Trophoblast cell (in vitro differentiated cells and primary cell): ENCODE data around the gene EXD3.

ENCODE experiments used
- DNase-seq, 2 donors: peaks; one replicate each; pipeline ENCODE4 v3.0.0-alpha.2; 2016
- H2AFZ ChIP-seq: 2 replicates; pipeline ENCODE4 v1.6.1; 2013; ENCODE audit warnings: low read length, moderate library complexity, mild to moderate bottlenecking; ENCODE audit not compliant: insufficient read depth, poor library complexity
- H2AK5ac ChIP-seq: 2 replicates; pipeline ENCODE4 v1.6.1; 2013; ENCODE audit warnings: mild to moderate bottlenecking, low read length
- H2BK120ac ChIP-seq: 2 replicates; pipeline ENCODE4 v1.6.1; 2013; ENCODE audit warnings: low read length, mild to moderate bottlenecking, moderate library complexity; ENCODE audit not compliant: insufficient read depth, poor library complexity
- H2BK12ac ChIP-seq: 2 replicates; pipeline ENCODE4 v1.6.1; 2013; ENCODE audit warnings: mild to moderate bottlenecking, low read length, moderate library complexity
- H2BK5ac ChIP-seq: 2 replicates; pipeline ENCODE4 v1.6.1; 2013; ENCODE audit warnings: low read length, low read depth, moderate library complexity, mild to moderate bottlenecking; ENCODE audit not compliant: poor library complexity
- H3K14ac ChIP-seq: 2 replicates; pipeline ENCODE4 v1.6.1; 2013; ENCODE audit warnings: mild to moderate bottlenecking, low read length
- H3K18ac ChIP-seq: 2 replicates; pipeline ENCODE4 v1.6.1; 2013; ENCODE audit warnings: mild to moderate bottlenecking, low read length
- H3K23ac ChIP-seq: 2 replicates; pipeline ENCODE4 v1.6.1; 2013; ENCODE audit warnings: low read length
- H3K27ac ChIP-seq: 2 replicates; pipeline ENCODE4 v1.5.1; 2013; ENCODE audit warnings: low read depth, mild to moderate bottlenecking, inconsistent platforms, low read length, moderate library complexity
- H3K27me3 ChIP-seq: 2 replicates; pipeline ENCODE4 v1.6.1; 2013; ENCODE audit warnings: inconsistent platforms, mild to moderate bottlenecking, low read length, moderate library complexity; ENCODE audit not compliant: insufficient read depth
- H3K36me3 ChIP-seq, 2 experiments: 1 replicate in 1 of 2; 2 replicates in 1 of 2; pipeline ENCODE4 v1.6.1; 2013; ENCODE audit warnings: low read length in 2 of 2, mild to moderate bottlenecking in 2 of 2, moderate library complexity in 1 of 2; ENCODE audit not compliant: insufficient read depth in 2 of 2, control insufficient read depth in 1 of 2
- H3K4ac ChIP-seq: 2 replicates; pipeline ENCODE4 v1.6.1; 2013; ENCODE audit warnings: low read depth, mild to moderate bottlenecking, low read length, moderate library complexity
- H3K4me1 ChIP-seq, 2 experiments: 1 replicate in 1 of 2; 2 replicates in 1 of 2; pipeline ENCODE4 v1.6.1; 2013; ENCODE audit warnings: low read length in 2 of 2, mild to moderate bottlenecking in 2 of 2, moderate library complexity in 1 of 2; ENCODE audit not compliant: insufficient read depth in 2 of 2, control insufficient read depth in 1 of 2
- H3K4me2 ChIP-seq: 2 replicates; pipeline ENCODE4 v1.6.1; 2013; ENCODE audit warnings: inconsistent platforms, mild to moderate bottlenecking, low read length, moderate library complexity
- H3K4me3 ChIP-seq: 2 replicates; pipeline ENCODE4 v1.5.1; 2013; ENCODE audit warnings: mild to moderate bottlenecking, low read depth, low read length, inconsistent platforms
- H3K79me1 ChIP-seq: one replicate; pipeline ENCODE4 v1.6.1; 2013; ENCODE audit warnings: low read length
- H3K79me2 ChIP-seq: 2 replicates; pipeline ENCODE4 v1.6.1; 2013; ENCODE audit warnings: low read length, mild to moderate bottlenecking; ENCODE audit not compliant: control insufficient read depth, insufficient read depth, poor library complexity
- H3K9ac ChIP-seq: 2 replicates; pipeline ENCODE4 v1.6.1; 2013; ENCODE audit warnings: mild to moderate bottlenecking, low read length
- H3K9me3 ChIP-seq: 2 replicates; pipeline ENCODE4 v1.6.1; 2013; ENCODE audit warnings: low read depth, mild to moderate bottlenecking, control low read depth, inconsistent platforms, low read length; ENCODE audit not compliant: insufficient read depth
- H4K12ac ChIP-seq: 2 replicates; pipeline ENCODE4 v1.6.1; 2013; ENCODE audit warnings: low read depth, mild to moderate bottlenecking, low read length, moderate library complexity
- H4K8ac ChIP-seq: 2 replicates; pipeline ENCODE4 v1.6.1; 2013; ENCODE audit warnings: low read depth, mild to moderate bottlenecking, low read length, moderate library complexity
- H4K91ac ChIP-seq: one replicate; pipeline ENCODE4 v1.6.1; 2013; ENCODE audit warnings: low read depth, mild to moderate bottlenecking, low read length, moderate library complexity
- WGBS: extraction: QIAGEN DNeasy Blood & Tissue Kit; methylation state at CpG from one replicate; pipeline ENCODE4 v1.1.7; 2013; ENCODE audit warnings: missing lambda C conversion rate; ENCODE audit not compliant: insufficient read length, insufficient coverage; ENCODE audit errors: extremely low coverage; 5-methylcytosine and 5-hydroxymethylcytosine counted together

Gene EXD3

GRCh38 chr9:137385061-137385655, 37.8 kb downstream of the EXD3 start:
- Histone ChIP-seq H2AK5ac (no peak overlapping the region), H2BK120ac (no peak overlapping the region), H3K9me3 (no peaks in the 10 kb centered on the region), H2AFZ (no peak overlapping the region), H3K79me2 (no peaks in the 10 kb centered on the region), H3K4me1 (no peaks in the 10 kb centered on the region), H3K18ac (no peak overlapping the region), H3K23ac (no peak overlapping the region), H3K4ac (no peak overlapping the region), H4K91ac (no peak overlapping the region), H3K79me1 (no peaks in the 10 kb centered on the region), H4K12ac (no peak overlapping the region), H3K9ac (no peak overlapping the region), H3K14ac (no peak overlapping the region), H2BK12ac (no peak overlapping the region), H3K4me2 (no peak overlapping the region), H3K27me3 (no peaks in the 10 kb centered on the region), H3K4me3 (no peak overlapping the region), H3K36me3 (no peaks in the 10 kb centered on the region), H2BK5ac (no peak overlapping the region), H4K8ac (no peak overlapping the region), H3K27ac (no peak overlapping the region)
- WGBS = no CpG with 5 or more reads among the region's 26 CpGs
- no peak for DNase-seq

GRCh38 chr9:137383784-137384756, 38.9 kb downstream of the EXD3 start:
- Histone ChIP-seq H3K36me3 (no peaks in the 10 kb centered on the region), H3K9me3 (no peaks in the 10 kb centered on the region), H2BK12ac (no peak overlapping the region), H4K91ac (no peak overlapping the region), H3K79me2 (no peaks in the 10 kb centered on the region), H3K9ac (no peak overlapping the region), H2BK5ac (no peak overlapping the region), H3K27me3 (no peaks in the 10 kb centered on the region), H4K8ac (no peak overlapping the region), H2BK120ac (no peak overlapping the region), H3K18ac (no peak overlapping the region), H3K79me1 (no peaks in the 10 kb centered on the region), H3K27ac (no peak overlapping the region), H4K12ac (no peak overlapping the region), H3K4me1 (no peaks in the 10 kb centered on the region), H3K14ac (no peak overlapping the region), H3K23ac (no peak overlapping the region), H3K4ac (no peak overlapping the region), H3K4me2 (no peak overlapping the region), H2AFZ (no peak overlapping the region), H2AK5ac (no peak overlapping the region), H3K4me3 (no peak overlapping the region)
- no CpG with 5 or more reads among the region's 39 CpGs for WGBS
- no peak for DNase-seq

DNA sequence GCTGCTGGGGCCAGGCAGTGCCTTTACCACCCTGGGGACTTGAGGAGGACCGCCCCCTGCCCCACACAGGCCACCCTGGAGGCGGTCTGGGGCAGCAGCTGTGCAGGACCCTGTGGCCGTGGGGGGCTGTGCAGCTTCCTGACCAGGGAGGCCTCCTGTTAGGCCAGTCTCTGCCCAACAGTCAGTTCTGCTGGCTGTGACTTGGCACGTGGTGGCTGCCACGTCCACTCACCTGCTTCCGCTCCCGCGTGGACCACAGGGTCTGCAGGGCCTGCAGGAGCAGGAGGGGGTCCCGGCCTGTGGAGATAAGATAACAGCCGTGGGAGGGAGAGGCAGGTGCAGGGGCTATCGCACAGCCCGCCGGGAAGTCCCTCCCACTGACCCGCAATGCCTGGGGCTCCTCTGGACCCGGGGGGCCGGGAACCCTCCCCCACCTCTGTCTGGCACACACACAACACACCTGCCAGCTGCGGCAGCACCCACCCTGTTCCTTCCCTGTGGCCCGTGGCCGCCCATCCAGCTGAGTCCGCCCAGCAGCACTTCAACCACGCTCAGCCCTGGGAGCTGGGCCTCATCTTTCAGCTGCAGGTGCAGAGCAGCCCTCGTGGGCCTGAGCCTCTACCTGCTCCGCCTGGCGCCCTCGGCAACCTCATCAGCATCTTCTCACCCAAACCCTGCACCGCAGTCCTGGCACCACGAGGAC, 39.7 kb downstream of the EXD3 start:
- no peak for DNase-seq
- H3K9ac ChIP-seq = no peak overlapping the region
- no peaks in the 10 kb centered on the region for H3K79me1 ChIP-seq
- H3K4ac ChIP-seq = no peak overlapping the region
- no peak overlapping the region for H4K12ac ChIP-seq
- H3K79me2 ChIP-seq = no peaks in the 10 kb centered on the region
- no peaks in the 10 kb centered on the region for H3K36me3 ChIP-seq
- H3K4me2 ChIP-seq = no peak overlapping the region
- H3K4me3 ChIP-seq = no peak overlapping the region
- no peak overlapping the region for H2AK5ac ChIP-seq
- H3K27me3 ChIP-seq = no peaks in the 10 kb centered on the region
- no peak overlapping the region for H3K27ac ChIP-seq
- WGBS = no CpG with 5 or more reads among the region's 27 CpGs
- no peak overlapping the region for H2BK12ac ChIP-seq
- no peak overlapping the region for H4K8ac ChIP-seq
- no peak overlapping the region for H3K14ac ChIP-seq
- H3K9me3 ChIP-seq = no peaks in the 10 kb centered on the region
- no peak overlapping the region for H2BK120ac ChIP-seq
- no peak overlapping the region for H2BK5ac ChIP-seq
- H3K4me1 ChIP-seq = no peaks in the 10 kb centered on the region
- no peak overlapping the region for H2AFZ ChIP-seq
- no peak overlapping the region for H3K18ac ChIP-seq
- H4K91ac ChIP-seq = no peak overlapping the region
- H3K23ac ChIP-seq = no peak overlapping the region

- Histone ChIP-seq H2AK5ac (no peak overlapping the region), H3K36me3 (no peaks in the 10 kb centered on the region), H3K79me2 (no peaks in the 10 kb centered on the region), H3K14ac (no peak overlapping the region), H2AFZ (no peak overlapping the region), H3K4ac (no peak overlapping the region), H3K4me3 (no peak overlapping the region), H3K4me1 (no peaks in the 10 kb centered on the region), H2BK5ac (no peak overlapping the region), H3K9me3 (no peaks in the 10 kb centered on the region), H4K12ac (no peak overlapping the region), H2BK120ac (no peak overlapping the region), H3K79me1 (no peaks in the 10 kb centered on the region), H4K91ac (no peak overlapping the region), H3K23ac (no peak overlapping the region), H3K27me3 (no peaks in the 10 kb centered on the region), H3K18ac (no peak overlapping the region), H3K9ac (no peak overlapping the region), H4K8ac (no peak overlapping the region), H2BK12ac (no peak overlapping the region), H3K27ac (no peak overlapping the region), H3K4me2 (no peak overlapping the region)
- no peak for DNase-seq
- WGBS = no CpG with 5 or more reads among the region's 25 CpGs
Measured at GRCh38 chr9:137382444-137383080, 40.4 kb downstream of the EXD3 start.
